ENCODE data around the gene TTLL10. TPM values are rescaled to one million over a fixed set of nuclear protein-coding genes. Genes with fewer than 3 reads are reported as not detected.

TTLL10 gene
- total and polyA plus RNA-seq, 2 of the 4 experiments (the other 2 are of a cell fraction), result not detected

GRCh38 chr1:1225238-1225845 is 51.7 kb downstream of the TTLL10 start:
- peaks cover 64% of the 10 kb centered on the region for H4K20me1 ChIP-seq (ENCODE audit: insufficient read depth, low read length)
- BruUV-seq (replicated peaks), result no TSS peak

More at GRCh38 chr1:1225238-1225845, 51.7 kb downstream of the TTLL10 start:
- ATAC-seq (ENCODE audit: low read depth) (no peak), DNase-seq (no peak)
- H2BK20ac ChIP-seq (ENCODE audit: low read depth, low read length), result no peak overlapping the region
- peaks cover 15% of the 10 kb centered on the region for H3K9me1 ChIP-seq (ENCODE audit: insufficient read depth, low read length)
- H2AK9ac ChIP-seq (replicated peaks; ENCODE audit: low read depth, low read length, poor library complexity), result no peak overlapping the region
- H2BK5ac ChIP-seq (ENCODE audit: low read depth, low read length, poor library complexity, severe bottlenecking), result no peak overlapping the region
- no peak overlapping the region for H3K56ac ChIP-seq (ENCODE audit: extremely low read depth, insufficient read depth, low read length)
- no peak overlapping the region for H4K8ac ChIP-seq (ENCODE audit: low read depth in 2 of 2, low read length in 2 of 2)
- H3K14ac ChIP-seq (replicated peaks; ENCODE audit: low read depth, low read length), result no peak overlapping the region
- no peaks in the 10 kb centered on the region for H3K27me3 ChIP-seq (ENCODE audit: control insufficient read depth, insufficient read depth, low read length)
- no peak overlapping the region for H3K23ac ChIP-seq (ENCODE audit: low read depth, low read length)
- H4K91ac ChIP-seq (ENCODE audit: insufficient read depth, low read depth, low read length), result no peak overlapping the region
- ChIA-PET POLR2A (ENCODE audit: unreplicated experiment) (no interaction called here), CTCF (no interaction called here)
- no peaks in the 10 kb centered on the region for H3K9me3 ChIP-seq (ENCODE audit: control insufficient read depth, insufficient read depth, low read length)
- peaks cover 11 to 61% of the 10 kb centered on the region in 2 experiments; a peak in 3 of 4 replicates for H3K79me1 ChIP-seq (ENCODE audit: low read depth in 1 of 2, low read length in 2 of 2)
- TF ChIP-seq MAFK (IDR thresholded peaks at IDR 0.05; ENCODE audit: low read depth, low read length) (no peak), USF2 (IDR thresholded peaks at IDR 0.05; ENCODE audit: low read depth, low read length) (no peak)
- in situ Hi-C loops (cut with MboI; ENCODE audit: low sequenced_read_pairs), result no loop called here
- 98% methylated on average over 16 of the region's 34 CpGs; no CpG with 5 or more reads in 1 of the 2 experiments for WGBS, 2 experiments (ENCODE audit: extremely low coverage in 2 of 2, insufficient read length in 1 of 2)
- no peak overlapping the region for H2AK5ac ChIP-seq (ENCODE audit: low read depth, low read length)
- dilution Hi-C loops (cut with HindIII; ENCODE audit: low sequenced_read_pairs, unreplicated experiment), result no loop called here
- H3K18ac ChIP-seq (ENCODE audit: low read depth, low read length), result no peak overlapping the region
- H3K9ac ChIP-seq (ENCODE audit: low read depth, low read length), result no peak overlapping the region
- no peak overlapping the region for H3K4ac ChIP-seq (ENCODE audit: low read depth, low read length)
- no peak overlapping the region for H3K4me2 ChIP-seq (ENCODE audit: low read depth, low read length)
- no peak overlapping the region for H3K4me3 ChIP-seq (ENCODE audit: insufficient read depth, low read depth, low read length)
- peaks cover 70% of the 10 kb centered on the region for H3K36me3 ChIP-seq (ENCODE audit: control insufficient read depth, insufficient read depth, low read length)
- intact Hi-C loops (cut with micrococcal nuclease), result no loop called here
- H2BK120ac ChIP-seq (ENCODE audit: low read depth, low read length), result no peak overlapping the region
- H3K4me1 ChIP-seq (ENCODE audit: control insufficient read depth, insufficient read depth, low read length), result peaks cover 6% of the 10 kb centered on the region; the same call in 1 of the 2 replicates
- no peak overlapping the region for H2BK15ac ChIP-seq (ENCODE audit: low read depth, low read length)
- H4K5ac ChIP-seq (ENCODE audit: low read depth, low read length), result no peak overlapping the region
- no peak overlapping the region for H3K27ac ChIP-seq (ENCODE audit: insufficient read depth, low read length)
- H2AFZ ChIP-seq (replicated peaks; ENCODE audit: low read length, poor library complexity), result no peak overlapping the region
